Adipose tissue (tissue), 3 donors: ENCODE data around the gene ST3GAL4. TPM values are rescaled to one million over a fixed set of nuclear protein-coding genes. Genes with fewer than 3 reads are reported as not detected.
A peak's percentile ranks its signal among the peaks of the same experiment; 100 is the strongest.
"Not testable (repeated sequence)": the region's sequence is repeated elsewhere in the genome, so short reads cannot be mapped to it uniquely, and the experiment has no call there.

ENCODE experiments used
- H3K27ac ChIP-seq: one replicate; pipeline ENCODE4 v1.5.1; 2013; ENCODE audit warnings: low read depth, low read length
- WGBS, 3 donors: extraction: QIAGEN DNeasy Blood & Tissue Kit; methylation state at CpG; one replicate each; pipeline ENCODE4 v1.1.7; 2013; 5-methylcytosine and 5-hydroxymethylcytosine counted together
- polyA plus RNA-seq, 3 donors: library from polyadenylated mRNA; stranded (reverse); fragments of 200-250 nt; gene quantifications; one replicate each; pipeline ENCODE4 v1.2.3, GENCODE V29; 2013
- donor health status: healthy with polysubstance abuse.
- donor health status: Bipolar disorder and iron deficiency.
- donor health status: healthy.

ST3GAL4 gene
- 10 to 100 TPM in 2 of 3 donors, 1 to 10 TPM in 1; 7.5 to 42.1 (median 20.8) TPM for polyA plus RNA-seq

GRCh38 chr11:126355324-126355925 is at the start of gene ST3GAL4:
TSS of gene ST3GAL4 (plus strand) at chr11:126355686. CDS start at chr11:126406156, 50,470 bp downstream.
- 0 to 1% (median 1%) methylated on average over 42 to 71 of the region's 71 CpGs for WGBS, 3 donors
- peak within 1 kb of the TSS; percentile 14 for H3K27ac ChIP-seq

- WGBS, 3 donors, result 84 to 95% (median 89%) methylated on average over 4 of the region's 4 CpGs
- no peak overlapping the region for H3K27ac ChIP-seq
Observed at GRCh38 chr11:126305699-126306098, 49.8 kb upstream of the ST3GAL4 start.

- WGBS, 3 donors, result 21 to 35% (median 31%) methylated on average over 5 of the region's 5 CpGs
- H3K27ac ChIP-seq, result no peak overlapping the region
Observed at GRCh38 chr11:126307706-126308105, 47.8 kb upstream of the ST3GAL4 start.

- 59 to 86% (median 85%) methylated on average over 4 of the region's 4 CpGs for WGBS, 3 donors
- no peak overlapping the region for H3K27ac ChIP-seq
Observed at GRCh38 chr11:126308271-126308671, 47.2 kb upstream of the ST3GAL4 start.

GRCh38 chr11:126308771-126309170 is 46.7 kb upstream of the ST3GAL4 start:
- WGBS, 3 donors, result 83 to 98% (median 88%) methylated on average over 4 of the region's 4 CpGs
- H3K27ac ChIP-seq, result not testable (repeated sequence)

GRCh38 chr11:126310200-126310991 is 45.1 kb upstream of the ST3GAL4 start:
- 60 to 70% (median 64%) methylated on average over 12 of the region's 12 CpGs for WGBS, 3 donors
- no peak overlapping the region for H3K27ac ChIP-seq

GRCh38 chr11:126310992-126311310 is 44.5 kb upstream of the ST3GAL4 start:
- H3K27ac ChIP-seq, result no peak overlapping the region
- WGBS, 3 donors, result 52 to 80% (median 52%) methylated on average over 6 of the region's 6 CpGs

GRCh38 chr11:126311401-126312291 is 43.8 kb upstream of the ST3GAL4 start:
- 71 to 89% (median 72%) methylated on average over 14 of the region's 14 CpGs for WGBS, 3 donors
- H3K27ac ChIP-seq, result peak overlapping the region; percentile 54

GRCh38 chr11:126312961-126313360 is 42.5 kb upstream of the ST3GAL4 start:
- 66 to 84% (median 74%) methylated on average over 8 of the region's 8 CpGs for WGBS, 3 donors
- H3K27ac ChIP-seq, result no peak overlapping the region

GRCh38 chr11:126313826-126314225 is 41.7 kb upstream of the ST3GAL4 start:
- 82 to 97% (median 86%) methylated on average over 5 of the region's 5 CpGs for WGBS, 3 donors
- H3K27ac ChIP-seq, result no peak overlapping the region

GRCh38 chr11:126317432-126317755 is 38.1 kb upstream of the ST3GAL4 start:
- WGBS, 3 donors, result 42 to 60% (median 45%) methylated on average over 1 of the region's 1 CpG
- H3K27ac ChIP-seq, result no peak overlapping the region

GRCh38 chr11:126317756-126318573 is 37.5 kb upstream of the ST3GAL4 start:
- 22 to 67% (median 25%) methylated on average over 13 to 14 of the region's 14 CpGs for WGBS, 3 donors
- peak overlapping the region; percentile 44 for H3K27ac ChIP-seq

- H3K27ac ChIP-seq, result peak overlapping the region; percentile 28
- WGBS, 3 donors, result 28 to 69% (median 31%) methylated on average over 9 of the region's 9 CpGs
Observed at GRCh38 chr11:126318574-126319373, 36.7 kb upstream of the ST3GAL4 start.

- peak overlapping the region; percentile 28 for H3K27ac ChIP-seq
- 67 to 92% (median 71%) methylated on average over 5 of the region's 5 CpGs for WGBS, 3 donors
Observed at GRCh38 chr11:126319374-126319740, 36.1 kb upstream of the ST3GAL4 start.

GRCh38 chr11:126322996-126323395 is 32.5 kb upstream of the ST3GAL4 start:
- H3K27ac ChIP-seq, result no peak overlapping the region
- 96 to 98% (median 97%) methylated on average over 3 of the region's 3 CpGs for WGBS, 3 donors

GRCh38 chr11:126327281-126328000 is 28.0 kb upstream of the ST3GAL4 start:
- no peak overlapping the region for H3K27ac ChIP-seq
- 58 to 90% (median 90%) methylated on average over 17 of the region's 17 CpGs for WGBS, 3 donors

- H3K27ac ChIP-seq, result no peak overlapping the region
- WGBS, 3 donors, result 83 to 89% (median 86%) methylated on average over 20 of the region's 20 CpGs
Observed at GRCh38 chr11:126328001-126328390, 27.5 kb upstream of the ST3GAL4 start.
